Stimulated activated CD8-positive, alpha-beta memory T cell treated with anti-CD3 and anti-CD28 coated beads, Interleukin-7, amount 100 ng/mL, for 48 hours (primary cell): Measurements from ENCODE around the gene SHC2.
"Not testable (repeated sequence)": the region's sequence is repeated elsewhere in the genome, so short reads cannot be mapped to it uniquely, and the experiment has no call there.

Experiments used
- DNase-seq, 2 donors: peaks; one replicate each; pipeline ENCODE4 v3.0.0-alpha.2; 2020; ENCODE audit warnings: low read depth in 1 of 2; ENCODE audit errors: extremely low read depth in 1 of 2

Gene SHC2

GRCh38 chr19:391726-392374 lies 69.0 kb downstream of the SHC2 start:
- DNase-seq: no peak

DNA sequence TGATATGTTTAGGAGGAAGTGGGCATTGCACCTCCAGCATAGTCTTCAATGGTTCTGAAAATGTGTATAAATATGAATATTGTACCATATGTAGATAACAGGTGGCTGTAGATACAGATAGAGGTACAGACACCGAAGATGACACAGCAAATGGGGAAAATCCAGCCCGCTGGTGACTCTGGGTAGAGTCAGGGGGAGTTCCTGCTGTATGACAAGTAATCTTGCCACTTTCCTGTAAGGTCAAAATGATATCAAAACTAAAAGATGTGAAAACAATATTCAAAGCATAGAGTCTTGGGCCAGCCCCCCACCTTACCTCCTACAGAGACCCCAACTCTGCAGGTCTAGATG lies 69.7 kb downstream of the SHC2 start:
- DNase-seq: no peak

- no peak for DNase-seq
These were observed 70.2 kb downstream of the SHC2 start for GRCh38 chr19:390386-391206.

GRCh38 chr19:389935-390289 lies 70.9 kb downstream of the SHC2 start:
- no peak for DNase-seq

DNA sequence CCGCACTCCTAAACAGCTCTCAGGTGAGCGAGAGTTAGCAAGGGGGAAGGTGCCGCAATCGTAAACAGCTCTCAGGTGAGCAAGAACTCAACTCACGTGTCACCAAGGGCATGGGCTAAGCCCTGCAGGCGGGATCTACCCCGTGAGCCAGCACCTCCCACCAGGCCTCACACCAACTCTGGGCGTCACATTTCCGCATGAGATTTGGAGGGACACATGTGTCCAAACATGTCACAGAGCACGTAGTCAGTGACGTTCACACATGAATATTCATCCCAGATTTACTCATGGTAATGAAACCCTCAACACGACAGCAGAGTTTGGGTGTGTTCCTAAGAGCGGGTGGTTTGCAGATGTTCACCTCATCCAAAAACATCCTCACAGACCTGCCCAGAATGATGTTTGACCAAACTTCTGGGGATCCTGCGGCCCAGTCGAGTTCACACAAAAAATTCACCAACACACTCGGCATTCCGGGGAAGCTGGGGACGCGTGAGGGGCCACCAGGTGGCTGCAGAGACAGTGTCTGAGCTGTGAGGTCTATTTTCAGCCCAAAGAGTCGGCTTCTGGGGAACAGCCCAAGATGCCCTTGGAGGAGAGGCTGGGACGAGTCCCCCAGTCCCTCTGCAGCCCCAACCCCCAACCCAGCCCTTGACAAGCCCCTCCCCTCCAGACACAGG lies 71.4 kb downstream of the SHC2 start:
- no peak for DNase-seq

DNA sequence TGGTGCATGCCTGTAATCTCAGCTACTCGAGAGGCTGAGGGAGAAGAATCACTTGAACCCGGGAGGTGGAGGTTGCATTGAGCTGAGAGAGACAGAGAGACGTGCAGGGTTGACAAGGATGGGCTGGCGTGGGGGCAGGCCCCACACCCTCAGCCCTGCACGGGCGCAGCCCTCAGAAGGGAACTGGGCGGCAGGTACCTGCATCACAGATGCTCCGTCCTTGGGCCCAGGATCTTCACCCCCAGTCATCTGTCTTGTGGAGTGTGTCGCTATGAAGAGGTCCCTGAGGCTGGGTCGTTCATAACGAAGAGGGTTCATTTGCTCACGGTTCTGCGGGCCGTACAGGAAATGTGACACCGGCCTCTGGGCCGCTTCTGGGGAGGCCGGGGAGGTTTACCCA lies 72.1 kb downstream of the SHC2 start:
- DNase-seq: no peak

- no peak for DNase-seq
These were observed 73.1 kb downstream of the SHC2 start for GRCh38 chr19:387777-388176.

DNA sequence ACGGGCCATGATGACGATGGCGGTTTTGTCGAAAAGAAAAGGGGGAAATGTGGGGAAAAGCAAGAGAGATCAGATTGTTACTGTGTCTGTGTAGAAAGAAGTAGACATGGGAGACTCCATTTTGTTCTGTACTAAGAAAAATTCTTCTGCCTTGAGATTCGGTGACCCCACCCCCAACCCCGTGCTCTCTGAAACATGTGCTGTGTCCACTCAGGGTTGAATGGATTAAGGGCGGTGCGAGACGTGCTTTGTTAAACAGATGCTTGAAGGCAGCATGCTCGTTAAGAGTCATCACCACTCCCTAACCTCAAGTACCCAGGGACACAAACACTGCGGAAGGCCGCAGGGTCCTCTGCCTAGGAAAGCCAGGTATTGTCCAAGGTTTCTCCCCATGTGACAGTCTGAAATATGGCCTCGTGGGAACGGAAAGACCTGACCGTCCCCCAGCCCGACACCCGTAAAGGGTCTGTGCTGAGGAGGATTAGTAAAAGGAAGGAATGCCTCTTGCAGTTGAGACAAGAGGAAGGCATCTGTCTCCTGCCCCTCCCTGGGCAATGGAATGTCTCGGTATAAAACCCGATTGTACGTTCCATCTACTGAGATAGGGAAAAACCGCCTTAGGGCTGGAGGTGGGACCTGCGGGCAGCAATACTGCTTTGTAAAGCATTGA lies 74.1 kb downstream of the SHC2 start:
- DNase-seq: not testable (repeated sequence)

DNA sequence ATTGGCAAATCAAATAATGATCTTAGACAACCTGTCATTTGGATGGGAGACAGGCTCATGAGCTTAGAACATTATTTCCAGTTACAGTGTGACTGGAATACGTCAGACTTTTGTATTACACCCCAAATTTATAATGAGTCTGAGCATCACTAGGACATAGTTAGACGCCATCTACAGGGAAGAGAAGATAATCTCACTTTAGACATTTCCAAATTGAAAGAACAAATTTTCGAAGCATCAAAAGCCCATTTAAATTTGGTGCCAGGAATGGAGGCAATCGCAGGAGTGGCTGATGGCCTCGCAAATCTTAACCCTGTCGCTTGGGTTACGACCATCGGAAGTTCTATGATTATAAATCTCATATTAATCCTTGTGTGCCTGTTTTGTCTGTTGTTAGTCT lies 74.6 kb downstream of the SHC2 start:
- not testable (repeated sequence) for DNase-seq

DNA sequence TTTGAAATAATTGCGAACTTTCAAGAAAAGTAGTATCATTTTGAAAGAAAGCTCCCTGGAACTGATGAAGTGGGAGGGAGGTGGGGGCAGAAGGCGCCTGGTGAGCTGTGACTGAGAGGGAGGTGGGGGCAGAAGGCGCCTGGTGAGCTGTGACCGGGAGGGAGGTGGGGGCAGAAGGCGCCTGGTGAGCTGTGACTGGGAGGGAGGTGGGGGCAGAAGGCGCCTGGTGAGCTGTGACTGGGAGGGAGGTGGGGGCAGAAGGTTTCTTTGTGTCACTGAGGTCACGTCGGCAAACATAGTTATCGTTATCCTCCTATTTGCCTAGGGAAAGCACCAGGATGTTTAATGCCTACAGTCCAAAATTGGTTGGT lies 76.0 kb downstream of the SHC2 start:
- no peak for DNase-seq

GRCh38 chr19:383922-384798 lies 76.7 kb downstream of the SHC2 start:
- DNase-seq: no peak

DNA sequence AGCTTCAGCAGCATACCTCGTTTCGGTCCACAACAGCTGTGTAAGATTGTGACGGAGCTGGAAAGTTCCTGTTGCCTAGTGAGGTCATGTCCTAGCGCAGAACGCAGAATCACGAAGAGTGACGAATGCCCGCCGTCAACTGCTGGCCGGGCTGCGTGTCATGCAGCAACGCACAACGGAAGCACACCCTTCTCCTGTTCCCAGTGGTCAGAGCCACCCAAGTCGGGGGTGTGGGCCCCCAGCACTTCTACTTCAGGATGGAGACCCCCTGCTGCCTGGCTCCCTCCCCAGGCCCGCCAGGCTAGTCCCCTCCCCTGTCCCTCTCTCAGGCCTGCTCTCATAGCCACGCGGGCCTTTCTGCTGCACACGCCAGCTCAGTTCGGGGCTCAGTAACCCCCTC lies 77.8 kb downstream of the SHC2 start:
- no peak for DNase-seq

GRCh38 chr19:382578-382977 lies 78.3 kb downstream of the SHC2 start:
- peak in 1 of 2 donors; percentile 39 for DNase-seq

DNA sequence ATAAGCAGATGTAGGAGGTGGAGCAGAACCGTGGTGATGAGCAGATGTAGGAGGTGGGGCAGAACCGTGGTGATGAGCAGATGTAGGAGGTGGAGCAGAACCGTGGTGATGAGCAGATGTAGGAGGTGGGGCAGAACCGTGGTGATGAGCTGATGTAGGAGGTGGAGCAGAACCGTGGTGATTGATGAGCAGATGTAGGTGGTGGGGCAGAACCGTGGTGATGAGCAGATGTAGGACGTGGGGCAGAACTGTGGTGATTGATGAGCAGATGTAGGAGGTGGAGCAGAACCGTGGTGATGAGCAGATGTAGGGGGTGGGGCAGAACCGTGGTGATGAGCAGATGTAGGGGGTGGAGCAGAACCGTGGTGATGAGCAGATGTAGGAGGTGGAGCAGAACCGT lies 78.9 kb downstream of the SHC2 start:
- not testable (repeated sequence) for DNase-seq

- DNase-seq: not testable (repeated sequence)
These were observed 80.1 kb downstream of the SHC2 start for GRCh38 chr19:380618-381219.

- no peak for DNase-seq
These were observed 81.0 kb downstream of the SHC2 start for GRCh38 chr19:379796-380195.

GRCh38 chr19:378706-379105 lies 82.1 kb downstream of the SHC2 start:
- no peak for DNase-seq

DNA sequence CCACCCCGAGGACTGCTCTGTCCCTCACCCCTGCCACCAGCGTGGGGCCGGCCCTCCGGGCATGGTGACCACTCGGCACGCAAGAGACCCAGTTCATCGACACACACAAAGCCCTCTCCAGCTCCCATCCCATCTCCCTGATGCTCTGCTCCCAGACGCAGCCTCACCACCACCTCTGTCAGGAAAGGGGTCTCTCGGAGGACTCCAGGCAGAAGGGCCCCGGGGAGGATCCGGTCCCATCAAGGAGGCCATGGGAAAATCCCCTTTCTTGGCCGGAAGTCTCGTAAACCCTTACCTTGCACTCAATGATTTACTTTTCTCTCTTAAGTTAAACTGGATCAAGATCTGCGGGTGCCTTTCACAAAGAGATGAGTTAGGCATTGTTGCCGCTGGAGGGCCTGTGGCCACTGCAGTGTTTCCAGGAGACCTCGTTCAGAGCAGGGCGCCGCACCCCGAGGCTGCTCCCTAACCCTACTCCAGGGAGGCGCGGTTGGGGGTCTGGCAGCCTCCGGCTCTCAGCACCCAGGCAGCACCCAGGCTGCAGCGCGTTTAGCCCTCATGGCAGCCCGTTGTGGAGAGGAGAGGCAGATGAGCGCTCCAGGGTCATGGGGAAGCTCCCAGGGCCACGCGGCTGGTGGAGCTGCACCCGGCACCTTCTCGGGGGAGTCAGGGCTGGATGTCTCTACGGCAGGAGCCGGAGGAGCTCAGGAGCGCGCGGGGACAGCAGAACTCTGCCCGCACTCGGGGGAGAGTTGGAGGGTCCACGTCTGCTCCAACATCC lies 82.8 kb downstream of the SHC2 start:
- no peak for DNase-seq

- no peak for DNase-seq
These were observed 84.7 kb downstream of the SHC2 start for GRCh38 chr19:376111-376470.
